ENCODE data around the gene LRTM2.

GRCh38 chr12:1810201-1810930, 10.0 kb upstream of the LRTM2 start:
- TF ChIP-seq REST (IDR thresholded peaks at IDR 0.05; ENCODE audit: insufficient read depth in 1 of 2, low read depth in 2 of 2, low read length in 2 of 2) (no peak), POLR2AphosphoS5 (IDR thresholded peaks at IDR 0.05; ENCODE audit: low read depth, low read length) (no peak), FOXP2 (optimal IDR thresholded peaks at IDR 0.05; ENCODE audit: borderline replicate concordance, extremely low read depth, extremely low read length, insufficient read depth) (no peak)

Data from PFSK-1 (cell line).